ENCODE results near the gene CAMTA1.

The CAMTA1 gene

GRCh38 chr1:7425229-7425628, 640.0 kb downstream of the CAMTA1 start:
- no peak for DNase-seq (ENCODE audit: low read depth)
- no peak overlapping the region for H3K4me3 ChIP-seq (ENCODE audit: low read length)
- TF ChIP-seq CTCF (conservative IDR thresholded peaks at IDR 0.05; ENCODE audit: low read length): no peak

GRCh38 chr1:7425771-7426170, 640.5 kb downstream of the CAMTA1 start:
- no peak for TF ChIP-seq CTCF (conservative IDR thresholded peaks at IDR 0.05; ENCODE audit: low read length)
- no peak for DNase-seq (ENCODE audit: low read depth)
- H3K4me3 ChIP-seq (ENCODE audit: low read length): no peak overlapping the region

GRCh38 chr1:7426780-7427604, 641.7 kb downstream of the CAMTA1 start:
- no peak for TF ChIP-seq CTCF (conservative IDR thresholded peaks at IDR 0.05; ENCODE audit: low read length)
- no peak for DNase-seq (ENCODE audit: low read depth)
- H3K4me3 ChIP-seq (ENCODE audit: low read length): no peak overlapping the region

- DNase-seq (ENCODE audit: low read depth): no peak
- no peak overlapping the region for H3K4me3 ChIP-seq (ENCODE audit: low read length)
- TF ChIP-seq CTCF (conservative IDR thresholded peaks at IDR 0.05; ENCODE audit: low read length): no peak
These were observed 642.5 kb downstream of the CAMTA1 start for GRCh38 chr1:7427605-7428300.

- H3K4me3 ChIP-seq (ENCODE audit: low read length): no peak overlapping the region
- no peak for DNase-seq (ENCODE audit: low read depth)
- TF ChIP-seq CTCF (conservative IDR thresholded peaks at IDR 0.05; ENCODE audit: low read length): no peak
These were observed 644.0 kb downstream of the CAMTA1 start for GRCh38 chr1:7429290-7429689.

GRCh38 chr1:7430047-7430608, 644.9 kb downstream of the CAMTA1 start:
- DNase-seq (ENCODE audit: low read depth): no peak
- no peak for TF ChIP-seq CTCF (conservative IDR thresholded peaks at IDR 0.05; ENCODE audit: low read length)
- H3K4me3 ChIP-seq (ENCODE audit: low read length): no peak overlapping the region
